SW 1271 (cell line): ENCODE results near the gene CHMP6.
"Not testable (repeated sequence)": the region's sequence is repeated elsewhere in the genome, so short reads cannot be mapped to it uniquely, and the experiment has no call there.

Source experiments
- DNase-seq, 2 experiments: peaks; one replicate each; lab custom pipeline; 2025; lab: John Stamatoyannopoulos, UW

Gene CHMP6

GRCh38 chr17:81012574-81013447 is 21.2 kb downstream of the CHMP6 start:
- no peak for DNase-seq

- no peak for DNase-seq
Observed at GRCh38 chr17:81013642-81014041, 22.0 kb downstream of the CHMP6 start.

GRCh38 chr17:81015136-81015535 is 23.5 kb downstream of the CHMP6 start:
- DNase-seq = no peak

GRCh38 chr17:81016575-81016974 is 24.9 kb downstream of the CHMP6 start:
- DNase-seq = no peak

GRCh38 chr17:81017330-81017729 is 25.7 kb downstream of the CHMP6 start:
- DNase-seq = not testable (repeated sequence)

- no peak for DNase-seq
Observed at GRCh38 chr17:81018044-81018802, 26.6 kb downstream of the CHMP6 start.

- DNase-seq = no peak
Observed at GRCh38 chr17:81019563-81020442, 28.2 kb downstream of the CHMP6 start.

- DNase-seq = no peak
Observed at GRCh38 chr17:81020443-81020766, 28.8 kb downstream of the CHMP6 start.

- no peak for DNase-seq
Observed at GRCh38 chr17:81020767-81021497, 29.3 kb downstream of the CHMP6 start.

- DNase-seq = no peak
Observed at GRCh38 chr17:81021531-81022343, 30.1 kb downstream of the CHMP6 start.

- DNase-seq = no peak
Observed at GRCh38 chr17:81022344-81022676, 30.7 kb downstream of the CHMP6 start.

GRCh38 chr17:81025065-81025740 is 33.6 kb downstream of the CHMP6 start:
- no peak for DNase-seq

GRCh38 chr17:81025741-81026129 is 34.1 kb downstream of the CHMP6 start:
- no peak for DNase-seq

GRCh38 chr17:81026266-81027036 is 34.8 kb downstream of the CHMP6 start:
- DNase-seq = no peak

GRCh38 chr17:81027038-81027437 is 35.4 kb downstream of the CHMP6 start:
- no peak for DNase-seq

- DNase-seq = no peak
Observed at GRCh38 chr17:81027591-81028505, 36.2 kb downstream of the CHMP6 start.

- no peak for DNase-seq
Observed at GRCh38 chr17:81028506-81028858, 36.8 kb downstream of the CHMP6 start.

GRCh38 chr17:81029859-81030258 is 38.2 kb downstream of the CHMP6 start:
- DNase-seq = no peak

- DNase-seq = not testable (repeated sequence)
Observed at GRCh38 chr17:81030312-81030711, 38.7 kb downstream of the CHMP6 start.
